Trophoblast cell (in vitro differentiated cells and primary cell): ENCODE data around the gene USP43.

Experiments
- DNase-seq, 2 donors: peaks; one replicate each; pipeline ENCODE4 v3.0.0-alpha.2; 2016
- H2AFZ ChIP-seq: 2 replicates; pipeline ENCODE4 v1.6.1; 2013; ENCODE audit warnings: low read length, moderate library complexity, mild to moderate bottlenecking; ENCODE audit not compliant: insufficient read depth, poor library complexity
- H2AK5ac ChIP-seq: 2 replicates; pipeline ENCODE4 v1.6.1; 2013; ENCODE audit warnings: mild to moderate bottlenecking, low read length
- H2BK120ac ChIP-seq: 2 replicates; pipeline ENCODE4 v1.6.1; 2013; ENCODE audit warnings: low read length, mild to moderate bottlenecking, moderate library complexity; ENCODE audit not compliant: insufficient read depth, poor library complexity
- H2BK12ac ChIP-seq: 2 replicates; pipeline ENCODE4 v1.6.1; 2013; ENCODE audit warnings: mild to moderate bottlenecking, low read length, moderate library complexity
- H2BK5ac ChIP-seq: 2 replicates; pipeline ENCODE4 v1.6.1; 2013; ENCODE audit warnings: low read length, low read depth, moderate library complexity, mild to moderate bottlenecking; ENCODE audit not compliant: poor library complexity
- H3K14ac ChIP-seq: 2 replicates; pipeline ENCODE4 v1.6.1; 2013; ENCODE audit warnings: mild to moderate bottlenecking, low read length
- H3K18ac ChIP-seq: 2 replicates; pipeline ENCODE4 v1.6.1; 2013; ENCODE audit warnings: mild to moderate bottlenecking, low read length
- H3K23ac ChIP-seq: 2 replicates; pipeline ENCODE4 v1.6.1; 2013; ENCODE audit warnings: low read length
- H3K27ac ChIP-seq: 2 replicates; pipeline ENCODE4 v1.5.1; 2013; ENCODE audit warnings: low read depth, mild to moderate bottlenecking, inconsistent platforms, low read length, moderate library complexity
- H3K27me3 ChIP-seq: 2 replicates; pipeline ENCODE4 v1.6.1; 2013; ENCODE audit warnings: inconsistent platforms, mild to moderate bottlenecking, low read length, moderate library complexity; ENCODE audit not compliant: insufficient read depth
- H3K36me3 ChIP-seq, 2 experiments: 1 replicate in 1 of 2; 2 replicates in 1 of 2; pipeline ENCODE4 v1.6.1; 2013; ENCODE audit warnings: low read length in 2 of 2, mild to moderate bottlenecking in 2 of 2, moderate library complexity in 1 of 2; ENCODE audit not compliant: insufficient read depth in 2 of 2, control insufficient read depth in 1 of 2
- H3K4ac ChIP-seq: 2 replicates; pipeline ENCODE4 v1.6.1; 2013; ENCODE audit warnings: low read depth, mild to moderate bottlenecking, low read length, moderate library complexity
- H3K4me1 ChIP-seq, 2 experiments: 1 replicate in 1 of 2; 2 replicates in 1 of 2; pipeline ENCODE4 v1.6.1; 2013; ENCODE audit warnings: low read length in 2 of 2, mild to moderate bottlenecking in 2 of 2, moderate library complexity in 1 of 2; ENCODE audit not compliant: insufficient read depth in 2 of 2, control insufficient read depth in 1 of 2
- H3K4me2 ChIP-seq: 2 replicates; pipeline ENCODE4 v1.6.1; 2013; ENCODE audit warnings: inconsistent platforms, mild to moderate bottlenecking, low read length, moderate library complexity
- H3K4me3 ChIP-seq: 2 replicates; pipeline ENCODE4 v1.5.1; 2013; ENCODE audit warnings: mild to moderate bottlenecking, low read depth, low read length, inconsistent platforms
- H3K79me1 ChIP-seq: one replicate; pipeline ENCODE4 v1.6.1; 2013; ENCODE audit warnings: low read length
- H3K79me2 ChIP-seq: 2 replicates; pipeline ENCODE4 v1.6.1; 2013; ENCODE audit warnings: low read length, mild to moderate bottlenecking; ENCODE audit not compliant: control insufficient read depth, insufficient read depth, poor library complexity
- H3K9ac ChIP-seq: 2 replicates; pipeline ENCODE4 v1.6.1; 2013; ENCODE audit warnings: mild to moderate bottlenecking, low read length
- H3K9me3 ChIP-seq: 2 replicates; pipeline ENCODE4 v1.6.1; 2013; ENCODE audit warnings: low read depth, mild to moderate bottlenecking, control low read depth, inconsistent platforms, low read length; ENCODE audit not compliant: insufficient read depth
- H4K12ac ChIP-seq: 2 replicates; pipeline ENCODE4 v1.6.1; 2013; ENCODE audit warnings: low read depth, mild to moderate bottlenecking, low read length, moderate library complexity
- H4K8ac ChIP-seq: 2 replicates; pipeline ENCODE4 v1.6.1; 2013; ENCODE audit warnings: low read depth, mild to moderate bottlenecking, low read length, moderate library complexity
- H4K91ac ChIP-seq: one replicate; pipeline ENCODE4 v1.6.1; 2013; ENCODE audit warnings: low read depth, mild to moderate bottlenecking, low read length, moderate library complexity
- WGBS: extraction: QIAGEN DNeasy Blood & Tissue Kit; methylation state at CpG from one replicate; pipeline ENCODE4 v1.1.7; 2013; ENCODE audit warnings: missing lambda C conversion rate; ENCODE audit not compliant: insufficient read length, insufficient coverage; ENCODE audit errors: extremely low coverage; 5-methylcytosine and 5-hydroxymethylcytosine counted together

USP43 gene

GRCh38 chr17:9672266-9672665 lies 26.9 kb downstream of the USP43 start:
- WGBS = 100% methylated on average over 1 of the region's 8 CpGs
- Histone ChIP-seq H3K79me2 (peaks cover 4% of the 10 kb centered on the region), H2BK12ac (peak overlapping the region; percentile 78)

GRCh38 chr17:9672691-9673090 lies 27.4 kb downstream of the USP43 start:
- Histone ChIP-seq H3K79me1 (peaks cover 41% of the 10 kb centered on the region), H3K4me1 (peaks cover 31 to 43% of the 10 kb centered on the region in 2 experiments), H3K9me3 (no peaks in the 10 kb centered on the region), H2BK120ac (no peak overlapping the region), H3K9ac (no peak overlapping the region), H3K79me2 (peaks cover 4% of the 10 kb centered on the region), H4K91ac (peak overlapping the region; percentile 53), H3K36me3 (peaks cover 2 to 6% of the 10 kb centered on the region in 2 experiments), H2AFZ (no peak overlapping the region), H2BK5ac (peak overlapping the region; percentile 57), H3K4ac (no peak overlapping the region), H3K4me3 (no peak overlapping the region), H3K14ac (no peak overlapping the region), H3K27ac (peak overlapping the region; percentile 89), H4K12ac (no peak overlapping the region), H3K18ac (no peak overlapping the region), H2AK5ac (no peak overlapping the region), H3K23ac (no peak overlapping the region), H3K27me3 (no peaks in the 10 kb centered on the region), H2BK12ac (no peak overlapping the region), H3K4me2 (peak overlapping the region; percentile 53), H4K8ac (no peak overlapping the region)
- WGBS = no CpG with 5 or more reads among the region's 6 CpGs
- DNase-seq = peak; percentile 100

More at GRCh38 chr17:9672266-9672665, 26.9 kb downstream of the USP43 start:
- H4K12ac ChIP-seq = no peak overlapping the region
- no peak overlapping the region for H3K4me3 ChIP-seq
- H2BK5ac ChIP-seq = peak overlapping the region; percentile 66
- no peak overlapping the region for H3K23ac ChIP-seq
- no peak overlapping the region for H3K9ac ChIP-seq
- H3K14ac ChIP-seq = peak overlapping the region; percentile 50
- H4K91ac ChIP-seq = peak overlapping the region; percentile 83
- H3K4ac ChIP-seq = no peak overlapping the region
- peaks cover 2 to 6% of the 10 kb centered on the region in 2 experiments for H3K36me3 ChIP-seq
- H3K4me1 ChIP-seq = peaks cover 32 to 44% of the 10 kb centered on the region in 2 experiments
- H3K9me3 ChIP-seq = no peaks in the 10 kb centered on the region
- peak overlapping the region; percentile 11 for H3K4me2 ChIP-seq
- H3K27me3 ChIP-seq = no peaks in the 10 kb centered on the region
- peak overlapping the region; percentile 32 for H4K8ac ChIP-seq
- H2AFZ ChIP-seq = no peak overlapping the region
- DNase-seq = peak in 1 of 2 donors; percentile 99
- peaks cover 38% of the 10 kb centered on the region for H3K79me1 ChIP-seq
- peak overlapping the region; percentile 43 for H2BK120ac ChIP-seq
- peak overlapping the region; percentile 89 for H3K27ac ChIP-seq
- H3K18ac ChIP-seq = peak overlapping the region; percentile 50
- no peak overlapping the region for H2AK5ac ChIP-seq

- H3K14ac ChIP-seq = no peak overlapping the region
- H4K91ac ChIP-seq = peak overlapping the region; percentile 13
- H3K27me3 ChIP-seq = no peaks in the 10 kb centered on the region
- H3K4me1 ChIP-seq = peaks cover 16 to 24% of the 10 kb centered on the region in 2 experiments
- no peak overlapping the region for H3K4me3 ChIP-seq
- H3K27ac ChIP-seq = peak overlapping the region; percentile 43
- no peak overlapping the region for H4K8ac ChIP-seq
- peaks cover 2% of the 10 kb centered on the region for H3K79me2 ChIP-seq
- no CpG with 5 or more reads among the region's 4 CpGs for WGBS
- H3K9me3 ChIP-seq = peaks cover 2% of the 10 kb centered on the region
- no peak overlapping the region for H4K12ac ChIP-seq
- no peak overlapping the region for H3K4ac ChIP-seq
- H2BK5ac ChIP-seq = no peak overlapping the region
- no peak overlapping the region for H2BK120ac ChIP-seq
- peaks cover 7 to 15% of the 10 kb centered on the region in 2 experiments for H3K36me3 ChIP-seq
- no peak overlapping the region for H2AFZ ChIP-seq
- H3K79me1 ChIP-seq = peaks cover 27% of the 10 kb centered on the region
- DNase-seq = peak; percentile 36 to 58
- H2AK5ac ChIP-seq = no peak overlapping the region
- H2BK12ac ChIP-seq = no peak overlapping the region
- no peak overlapping the region for H3K4me2 ChIP-seq
- H3K18ac ChIP-seq = no peak overlapping the region
- no peak overlapping the region for H3K9ac ChIP-seq
- no peak overlapping the region for H3K23ac ChIP-seq
Observed at GRCh38 chr17:9676084-9676483, 30.8 kb downstream of the USP43 start.

DNA sequence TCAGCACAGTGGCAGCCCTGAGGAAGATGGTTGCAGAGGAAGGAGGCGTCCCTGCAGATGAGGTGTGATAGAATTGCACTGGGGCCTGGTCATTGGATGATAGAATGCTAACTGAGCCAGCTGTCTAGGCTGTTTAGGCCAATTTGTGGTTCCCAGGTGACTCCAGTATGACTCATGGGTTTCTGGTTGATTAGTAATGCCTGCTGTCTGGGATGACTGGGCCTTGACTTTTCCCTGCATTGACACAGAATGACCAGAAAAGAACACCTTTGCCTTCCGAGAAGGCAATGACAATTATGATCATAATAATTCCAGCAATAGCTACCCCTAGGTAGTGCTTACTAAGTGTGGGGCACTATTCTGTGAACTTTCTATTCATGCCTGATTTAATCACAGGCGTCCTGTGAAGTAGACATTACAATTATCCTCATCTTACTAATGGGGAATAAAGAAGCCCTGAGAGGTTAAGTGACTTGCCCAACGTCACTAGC lies 31.5 kb downstream of the USP43 start:
- Histone ChIP-seq H2AK5ac (no peak overlapping the region), H4K91ac (peak overlapping the region; percentile 88), H2BK120ac (peak overlapping the region; percentile 71), H3K4me1 (peaks cover 10 to 17% of the 10 kb centered on the region in 2 experiments), H3K27ac (peak overlapping the region; percentile 66), H3K23ac (no peak overlapping the region), H3K9ac (no peak overlapping the region), H3K9me3 (peaks cover 2% of the 10 kb centered on the region), H3K18ac (peak overlapping the region; percentile 42), H4K12ac (no peak overlapping the region), H2AFZ (no peak overlapping the region), H3K79me1 (peaks cover 22% of the 10 kb centered on the region), H3K79me2 (no peaks in the 10 kb centered on the region), H2BK5ac (peak overlapping the region; percentile 57), H3K36me3 (peaks cover 9 to 18% of the 10 kb centered on the region in 2 experiments), H3K4me2 (peak overlapping the region; percentile 0), H3K4me3 (no peak overlapping the region), H3K27me3 (no peaks in the 10 kb centered on the region), H4K8ac (no peak overlapping the region), H3K4ac (peak overlapping the region; percentile 70), H3K14ac (no peak overlapping the region), H2BK12ac (peak overlapping the region; percentile 89)
- peak; percentile 95 to 97 for DNase-seq
- no CpG with 5 or more reads among the region's 4 CpGs for WGBS
